Cardiac muscle cell (in vitro differentiated cells and primary cell): ENCODE data around the gene ERICH2. TPM values are rescaled to one million over a fixed set of nuclear protein-coding genes. Genes with fewer than 3 reads are reported as not detected.
"Not testable (repeated sequence)": the region's sequence is repeated elsewhere in the genome, so short reads cannot be mapped to it uniquely, and the experiment has no call there.

Experiments used
- DNase-seq, 2 donors: peaks; one replicate each; pipeline versions ENCODE4 v3.0.0 to v3.0.0-alpha.2; 2010 to 2017; ENCODE audit warnings: low read depth in 1 of 2, low spot score in 1 of 2
- H3K27ac ChIP-seq: fragments of 200-600 bp; sonication (generic); 2 replicates; pipeline ENCODE4 v1.5.1; 2016
- H3K27me3 ChIP-seq: fragments of 200-600 bp; sonication (generic); 2 replicates; pipeline ENCODE4 v1.6.0; 2016; ENCODE audit warnings: control low read depth
- H3K36me3 ChIP-seq: fragments of 200-600 bp; sonication (generic); 2 replicates; pipeline ENCODE4 v1.5.1; 2016; ENCODE audit warnings: control low read depth
- H3K4me1 ChIP-seq: fragments of 200-600 bp; sonication (generic); 2 replicates; pipeline ENCODE4 v1.8.1; 2017; ENCODE audit warnings: low read depth, mild to moderate bottlenecking, mixed run types
- H3K4me3 ChIP-seq: fragments of 200-600 bp; sonication (generic); 2 replicates; pipeline ENCODE4 v1.5.1; 2016; ENCODE audit warnings: mild to moderate bottlenecking
- H3K9me3 ChIP-seq: fragments of 200-600 bp; sonication (generic); 2 replicates; pipeline ENCODE4 v1.5.1; 2017; ENCODE audit warnings: low read depth, mild to moderate bottlenecking, control low read depth
- CTCF ChIP-seq: IDR thresholded peaks from 2 replicates; pipeline ENCODE4 v1.5.1; 2012; ENCODE audit warnings: low read depth, mild to moderate bottlenecking, low read length
- polyA plus RNA-seq: library from polyadenylated mRNA; unstranded; fragments of >200 nt; fragmentation: Nextera tagmentation; extraction: Ambion mirVana; gene quantifications from 2 replicates; pipeline ENCODE4 v1.2.1, GENCODE V29; 2016
- total RNA-seq: library from RNA; depleted of rRNA; stranded (reverse); fragments of >200 nt; gene quantifications from 2 replicates; pipeline ENCODE4 v1.2.3, GENCODE V29; 2016

The ERICH2 gene
- 1.0 and 1.5 TPM in 2 replicates for total RNA-seq
- 2.9 and 6.2 TPM in 2 replicates for polyA plus RNA-seq

- Histone ChIP-seq H3K9me3 (no peaks in the 10 kb centered on the region), H3K4me1 (peaks cover 5% of the 10 kb centered on the region), H3K36me3 (no peaks in the 10 kb centered on the region), H3K27ac (peak within 1 kb of the TSS; percentile 76), H3K4me3 (peak within 1 kb of the TSS; percentile 75), H3K27me3 (no peaks in the 10 kb centered on the region)
- peak; percentile 50 to 86 for DNase-seq
- TF ChIP-seq CTCF: peak; percentile 29
Measured at GRCh38 chr2:170770008-170770605, at the start of gene ERICH2. TSS of gene ERICH2 (plus strand) at chr2:170770378. CDS start at chr2:170770682, 304 bp downstream.

GRCh38 chr2:170721678-170722077 lies 48.5 kb upstream of the ERICH2 start:
- no peak overlapping the region for H3K27ac ChIP-seq
- peaks cover 32% of the 10 kb centered on the region for H3K27me3 ChIP-seq
- DNase-seq: no peak
- no peaks in the 10 kb centered on the region for H3K9me3 ChIP-seq
- no peaks in the 10 kb centered on the region for H3K4me1 ChIP-seq
- H3K4me3 ChIP-seq: no peak overlapping the region
- H3K36me3 ChIP-seq: no peaks in the 10 kb centered on the region
- TF ChIP-seq CTCF: no peak

GRCh38 chr2:170722301-170722700 lies 47.9 kb upstream of the ERICH2 start:
- no peaks in the 10 kb centered on the region for H3K9me3 ChIP-seq
- no peak for DNase-seq
- no peak overlapping the region for H3K27ac ChIP-seq
- no peaks in the 10 kb centered on the region for H3K4me1 ChIP-seq
- peaks cover 26% of the 10 kb centered on the region for H3K27me3 ChIP-seq
- no peaks in the 10 kb centered on the region for H3K36me3 ChIP-seq
- TF ChIP-seq CTCF: no peak
- no peak overlapping the region for H3K4me3 ChIP-seq

- Histone ChIP-seq H3K4me1 (no peaks in the 10 kb centered on the region), H3K27ac (no peak overlapping the region), H3K36me3 (no peaks in the 10 kb centered on the region), H3K4me3 (no peak overlapping the region), H3K27me3 (peaks cover 14% of the 10 kb centered on the region), H3K9me3 (no peaks in the 10 kb centered on the region)
- no peak for TF ChIP-seq CTCF
- no peak for DNase-seq
Measured at GRCh38 chr2:170723446-170723958, 46.7 kb upstream of the ERICH2 start.

- Histone ChIP-seq H3K4me3 (no peak overlapping the region), H3K27ac (no peak overlapping the region), H3K4me1 (no peaks in the 10 kb centered on the region), H3K27me3 (no peaks in the 10 kb centered on the region), H3K36me3 (no peaks in the 10 kb centered on the region), H3K9me3 (no peaks in the 10 kb centered on the region)
- no peak for DNase-seq
- no peak for TF ChIP-seq CTCF
Measured at GRCh38 chr2:170733798-170734600, 36.2 kb upstream of the ERICH2 start.

- not testable (repeated sequence) for H3K36me3 ChIP-seq, H3K4me1 ChIP-seq, H3K4me3 ChIP-seq, H3K27me3 ChIP-seq, DNase-seq, H3K9me3 ChIP-seq, H3K27ac ChIP-seq
Measured at GRCh38 chr2:170734601-170735000, 35.6 kb upstream of the ERICH2 start.
